ENCODE data around the gene SETD2. TPM values are rescaled to one million over a fixed set of nuclear protein-coding genes. Genes with fewer than 3 reads are reported as not detected.

The SETD2 gene
- total RNA-seq, 4 donors from 2014 or later = 70.3 to 92.1 (median 87.3) TPM

- no peaks in the 10 kb centered on the region for H3K9me3 ChIP-seq
- no peak overlapping the region for H3K27ac ChIP-seq
- no peaks in the 10 kb centered on the region for H3K27me3 ChIP-seq
- DNase-seq = no peak
- intact Hi-C loops (cut with DNase I; ENCODE audit: low total_unique reads) = no loop called here
- TF ChIP-seq POLR2A (IDR thresholded peaks at IDR 0.05) = no peak
- TF ChIP-seq CTCF (IDR thresholded peaks at IDR 0.05) = no peak
- H3K4me1 ChIP-seq = peaks cover 0 to 8% of the 10 kb centered on the region in 2 donors
- H3K4me3 ChIP-seq = no peak overlapping the region
- no peaks in the 10 kb centered on the region for H3K36me3 ChIP-seq
Measured at GRCh38 chr3:47013231-47013630, 150.7 kb downstream of the SETD2 start.

DNA sequence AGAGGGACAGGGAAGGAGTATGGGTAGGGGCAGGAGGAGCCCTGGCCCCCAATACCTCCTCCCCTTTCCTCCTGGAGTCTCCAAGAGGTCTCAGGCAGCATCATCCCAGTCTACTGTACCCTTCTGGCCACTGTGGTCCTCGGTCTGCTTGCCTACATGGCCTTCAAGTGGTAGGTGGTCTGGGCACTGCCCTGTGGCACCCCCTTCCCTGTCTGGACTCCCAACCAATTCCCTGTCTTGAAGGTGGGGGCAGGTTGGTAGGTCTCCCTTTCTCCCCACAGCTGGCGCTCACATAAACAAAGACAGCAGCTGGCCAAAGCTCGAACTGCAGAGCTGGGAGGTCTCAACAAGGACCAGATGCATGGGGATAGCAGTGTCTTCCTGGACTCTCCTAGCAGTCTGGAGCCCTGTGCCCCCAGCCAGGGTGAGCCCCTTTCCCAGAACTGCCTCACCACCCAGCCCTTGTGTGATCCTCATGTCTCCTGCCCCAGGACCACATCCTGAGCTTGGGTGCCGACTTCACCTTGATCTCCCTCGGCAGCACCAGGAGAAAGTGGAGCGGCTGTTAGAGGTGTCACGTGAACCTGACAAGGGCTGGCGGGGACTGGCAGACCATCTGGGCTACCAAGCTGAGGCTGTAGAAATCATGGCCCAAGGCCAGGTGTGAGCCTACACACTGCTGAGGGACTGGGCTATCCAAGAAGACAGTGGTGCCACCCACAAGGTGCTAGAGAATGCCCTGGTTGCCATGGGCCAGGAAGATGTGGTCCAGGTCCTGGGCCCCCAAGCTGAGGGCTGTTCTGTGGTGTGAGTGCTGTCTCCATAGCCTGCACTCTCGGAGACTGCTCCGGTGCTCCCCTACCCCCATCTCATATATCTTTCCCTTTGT, 151.3 kb downstream of the SETD2 start:
- peak in 1 of 2 donors; percentile 19 for DNase-seq
- peaks cover 0 to 8% of the 10 kb centered on the region in 2 donors for H3K4me1 ChIP-seq
- intact Hi-C loops (cut with DNase I; ENCODE audit: low total_unique reads) = no loop called here

DNA sequence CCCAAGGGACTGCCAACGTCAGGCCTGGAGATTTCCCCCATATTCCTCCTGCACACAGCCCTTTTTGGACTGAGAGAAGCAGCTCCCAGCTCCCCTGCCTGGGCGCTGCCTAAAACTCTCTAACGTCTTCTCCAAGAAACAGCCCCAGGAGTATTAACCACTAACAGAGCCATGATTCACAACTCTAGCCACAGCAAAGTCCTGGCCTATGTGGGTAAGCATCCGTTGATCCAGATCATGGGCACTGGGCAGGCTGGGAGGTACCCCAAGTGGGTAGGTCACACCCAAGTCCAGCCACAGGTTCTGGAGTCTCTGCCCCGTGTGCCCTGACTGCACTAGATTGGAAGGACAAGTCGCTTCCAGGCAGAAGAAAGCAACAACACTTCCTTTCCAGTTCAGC, 152.5 kb downstream of the SETD2 start:
- Histone ChIP-seq H3K4me3 (no peak overlapping the region), H3K4me1 (peaks cover 0 to 8% of the 10 kb centered on the region in 2 donors), H3K27me3 (no peaks in the 10 kb centered on the region), H3K27ac (no peak overlapping the region), H3K9me3 (no peaks in the 10 kb centered on the region), H3K36me3 (no peaks in the 10 kb centered on the region)
- TF ChIP-seq POLR2A (IDR thresholded peaks at IDR 0.05) (no peak), CTCF (IDR thresholded peaks at IDR 0.05) (no peak)
- intact Hi-C loops (cut with DNase I; ENCODE audit: low total_unique reads) = no loop called here
- no peak for DNase-seq

More for the DNA sequence above, 151.3 kb downstream of the SETD2 start:
- TF ChIP-seq POLR2A (IDR thresholded peaks at IDR 0.05) = no peak
- no peak for TF ChIP-seq CTCF (IDR thresholded peaks at IDR 0.05)
- Histone ChIP-seq H3K27ac (no peak overlapping the region), H3K27me3 (no peaks in the 10 kb centered on the region), H3K4me3 (no peak overlapping the region), H3K36me3 (no peaks in the 10 kb centered on the region), H3K9me3 (no peaks in the 10 kb centered on the region)

DNA sequence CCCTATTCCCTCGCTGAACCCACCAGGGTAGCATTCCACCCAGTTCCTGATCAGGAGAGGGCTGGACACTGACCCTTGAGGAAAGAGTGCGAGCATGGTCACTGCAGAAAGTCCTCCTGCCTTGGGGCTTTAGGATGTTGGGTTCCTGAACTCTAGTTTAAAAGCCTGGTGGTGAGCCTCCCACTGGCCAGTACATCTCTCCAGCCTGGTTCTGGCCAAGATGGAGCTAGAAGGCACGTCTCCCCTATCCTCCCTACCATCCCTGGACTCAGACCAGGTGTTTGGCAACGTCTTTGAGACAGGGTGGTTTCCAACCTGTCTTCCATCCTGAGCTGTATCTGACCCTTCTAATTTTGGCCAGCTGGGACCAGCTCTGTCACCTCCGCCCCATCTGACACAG, 153.0 kb downstream of the SETD2 start:
- intact Hi-C loops (cut with DNase I; ENCODE audit: low total_unique reads) = no loop called here
- H3K27me3 ChIP-seq = no peaks in the 10 kb centered on the region
- no peak for TF ChIP-seq CTCF (IDR thresholded peaks at IDR 0.05)
- TF ChIP-seq POLR2A (IDR thresholded peaks at IDR 0.05) = no peak
- no peak overlapping the region for H3K4me3 ChIP-seq
- no peak overlapping the region for H3K27ac ChIP-seq
- H3K36me3 ChIP-seq = no peaks in the 10 kb centered on the region
- H3K4me1 ChIP-seq = peaks cover 0 to 8% of the 10 kb centered on the region in 2 donors
- H3K9me3 ChIP-seq = no peaks in the 10 kb centered on the region
- no peak for DNase-seq

DNA sequence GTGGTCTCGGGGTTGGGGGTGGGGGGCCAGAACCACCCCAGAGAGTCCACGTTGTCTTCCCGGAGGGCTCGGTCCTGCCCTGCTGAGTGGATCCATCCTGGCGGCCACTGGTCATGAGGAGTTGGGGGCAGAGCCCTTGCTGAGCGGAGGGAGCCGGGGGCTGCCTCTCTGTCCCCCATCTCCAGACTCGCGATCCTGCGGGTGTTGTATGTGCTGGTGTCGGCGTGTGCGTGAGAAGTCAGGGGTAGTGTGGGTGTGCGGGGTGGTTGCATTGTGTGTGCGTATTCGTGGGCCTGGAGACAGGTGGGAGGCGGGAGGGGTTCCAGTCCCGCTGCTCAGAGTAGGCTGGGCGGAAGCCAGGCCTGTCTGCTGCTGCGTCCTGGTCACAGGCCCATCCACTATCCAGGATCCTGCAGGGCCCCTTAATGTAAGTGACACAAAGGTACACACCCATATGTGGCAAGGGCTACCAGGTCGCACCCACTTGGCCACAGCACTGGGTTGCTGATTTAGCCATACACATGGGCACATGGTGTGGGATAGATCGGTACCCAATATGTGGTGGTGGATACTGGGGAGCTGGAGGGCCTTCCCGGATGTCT, 153.7 kb downstream of the SETD2 start:
- TF ChIP-seq CTCF (IDR thresholded peaks at IDR 0.05) (no peak), POLR2A (IDR thresholded peaks at IDR 0.05) (no peak)
- intact Hi-C loops (cut with DNase I; ENCODE audit: low total_unique reads) = no loop called here
- no peaks in the 10 kb centered on the region for H3K27me3 ChIP-seq
- H3K9me3 ChIP-seq = no peaks in the 10 kb centered on the region
- peak overlapping the region; percentile 48 to 62 for H3K4me3 ChIP-seq
- peak overlapping the region; percentile 83 to 86 for H3K27ac ChIP-seq
- peaks cover 0 to 8% of the 10 kb centered on the region in 2 donors for H3K4me1 ChIP-seq
- DNase-seq = peak in 1 of 2 donors; percentile 26
- no peaks in the 10 kb centered on the region for H3K36me3 ChIP-seq

Measured in uterus (tissue), 4 donors.